Measurements from ENCODE around the gene LDHB.
"Not testable (repeated sequence)": the region's sequence is repeated elsewhere in the genome, so short reads cannot be mapped to it uniquely, and the experiment has no call there.

LDHB gene

DNA sequence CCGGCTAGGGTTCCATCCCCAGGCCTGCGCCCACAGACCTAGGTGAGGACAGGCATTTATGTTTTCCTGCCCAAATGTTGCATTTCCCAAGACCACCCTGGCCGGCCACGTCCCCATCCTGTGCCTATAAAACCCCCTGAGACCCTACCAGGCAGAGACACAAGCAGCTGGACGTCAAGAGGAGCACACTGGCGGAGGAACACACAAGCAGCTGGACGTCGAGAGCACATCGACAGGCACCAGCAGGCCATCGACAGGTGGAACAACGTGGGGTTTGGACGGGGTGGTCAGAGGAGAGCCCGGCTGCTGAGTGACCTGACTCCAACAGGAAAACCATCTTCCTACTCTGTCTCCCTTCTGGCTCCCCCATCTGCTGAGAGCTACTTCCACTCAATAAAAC, 19.6 kb upstream of the LDHB start:
- TF ChIP-seq, protein P1, sequence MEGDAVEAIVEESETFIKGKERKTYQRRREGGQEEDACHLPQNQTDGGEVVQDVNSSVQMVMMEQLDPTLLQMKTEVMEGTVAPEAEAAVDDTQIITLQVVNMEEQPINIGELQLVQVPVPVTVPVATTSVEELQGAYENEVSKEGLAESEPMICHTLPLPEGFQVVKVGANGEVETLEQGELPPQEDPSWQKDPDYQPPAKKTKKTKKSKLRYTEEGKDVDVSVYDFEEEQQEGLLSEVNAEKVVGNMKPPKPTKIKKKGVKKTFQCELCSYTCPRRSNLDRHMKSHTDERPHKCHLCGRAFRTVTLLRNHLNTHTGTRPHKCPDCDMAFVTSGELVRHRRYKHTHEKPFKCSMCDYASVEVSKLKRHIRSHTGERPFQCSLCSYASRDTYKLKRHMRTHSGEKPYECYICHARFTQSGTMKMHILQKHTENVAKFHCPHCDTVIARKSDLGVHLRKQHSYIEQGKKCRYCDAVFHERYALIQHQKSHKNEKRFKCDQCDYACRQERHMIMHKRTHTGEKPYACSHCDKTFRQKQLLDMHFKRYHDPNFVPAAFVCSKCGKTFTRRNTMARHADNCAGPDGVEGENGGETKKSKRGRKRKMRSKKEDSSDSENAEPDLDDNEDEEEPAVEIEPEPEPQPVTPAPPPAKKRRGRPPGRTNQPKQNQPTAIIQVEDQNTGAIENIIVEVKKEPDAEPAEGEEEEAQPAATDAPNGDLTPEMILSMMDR (IDR thresholded peaks at IDR 0.05; ENCODE audit: low read depth, low read length, missing control alignments) = no peak
- H3K4me3 ChIP-seq (replicated peaks; ENCODE audit: low read depth, low read length) = no peak overlapping the region
- DNase-seq (ENCODE audit: extremely low read depth, low read depth) = no peak

DNA sequence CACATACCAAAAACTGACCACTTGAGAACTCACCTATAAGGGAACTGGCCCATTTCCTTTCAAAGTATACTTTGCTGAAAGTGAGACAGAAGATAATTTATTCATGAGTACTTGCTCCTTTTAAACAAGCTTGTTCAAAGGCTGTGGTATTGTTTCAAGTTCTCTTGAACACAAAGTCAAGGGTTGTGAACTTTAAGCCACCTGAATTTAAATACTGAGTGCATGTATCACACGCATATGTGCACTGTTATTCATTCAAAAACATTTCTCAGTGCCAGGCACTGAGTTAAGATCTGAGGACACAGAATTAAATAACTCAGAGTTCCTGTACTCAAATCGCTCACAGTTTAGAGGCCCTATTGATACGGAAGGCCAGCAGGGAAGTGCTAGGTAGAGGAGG, 19.1 kb upstream of the LDHB start:
- no peak for DNase-seq (ENCODE audit: extremely low read depth, low read depth)
- no peak overlapping the region for H3K4me3 ChIP-seq (replicated peaks; ENCODE audit: low read depth, low read length)
- TF ChIP-seq, protein P1 (IDR thresholded peaks at IDR 0.05; ENCODE audit: low read depth, low read length, missing control alignments) = no peak

DNA sequence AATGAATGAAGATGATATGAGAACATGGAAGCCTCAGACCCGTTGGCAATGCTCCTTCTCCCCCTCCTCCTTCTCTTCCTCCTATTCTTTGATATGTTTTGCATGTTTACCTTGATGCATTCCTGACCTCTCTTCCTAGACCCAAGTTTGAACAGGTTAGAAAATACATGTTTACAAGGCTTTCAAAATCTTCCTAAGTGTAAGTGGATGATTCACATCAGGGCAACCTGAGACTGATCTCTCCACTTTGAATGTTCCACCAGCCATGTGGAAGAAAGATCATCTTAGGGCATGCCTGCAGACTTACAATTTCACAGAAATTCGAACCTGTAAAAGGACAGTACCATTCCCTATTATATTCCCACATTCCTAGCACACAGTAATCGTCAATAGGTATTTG, 18.0 kb upstream of the LDHB start:
- H3K4me3 ChIP-seq (replicated peaks; ENCODE audit: low read depth, low read length) = no peak overlapping the region
- TF ChIP-seq, protein P1 (IDR thresholded peaks at IDR 0.05; ENCODE audit: low read depth, low read length, missing control alignments) = no peak
- no peak for DNase-seq (ENCODE audit: extremely low read depth, low read depth)

DNA sequence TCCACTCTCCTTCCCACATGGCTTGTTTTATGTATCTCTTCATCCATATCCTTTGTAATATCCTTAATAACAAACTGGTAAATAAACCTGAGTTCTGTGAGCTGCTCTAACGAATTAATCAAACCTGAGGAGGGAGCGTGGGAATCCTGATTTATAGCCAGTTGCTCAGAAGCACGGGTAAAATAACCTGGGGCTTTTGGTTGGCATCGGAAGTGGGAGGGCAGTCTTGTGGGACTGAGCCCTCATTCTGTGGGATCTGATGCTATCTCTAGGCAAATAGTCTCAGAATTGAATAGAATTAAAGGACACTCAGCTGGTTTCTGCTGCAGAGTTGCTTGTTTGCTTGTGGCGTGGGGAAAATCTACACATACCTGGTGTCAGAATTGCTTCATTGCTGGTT, 17.5 kb upstream of the LDHB start:
- TF ChIP-seq, protein P1 (IDR thresholded peaks at IDR 0.05; ENCODE audit: low read depth, low read length, missing control alignments) = no peak
- H3K4me3 ChIP-seq (replicated peaks; ENCODE audit: low read depth, low read length) = no peak overlapping the region
- no peak for DNase-seq (ENCODE audit: extremely low read depth, low read depth)

DNA sequence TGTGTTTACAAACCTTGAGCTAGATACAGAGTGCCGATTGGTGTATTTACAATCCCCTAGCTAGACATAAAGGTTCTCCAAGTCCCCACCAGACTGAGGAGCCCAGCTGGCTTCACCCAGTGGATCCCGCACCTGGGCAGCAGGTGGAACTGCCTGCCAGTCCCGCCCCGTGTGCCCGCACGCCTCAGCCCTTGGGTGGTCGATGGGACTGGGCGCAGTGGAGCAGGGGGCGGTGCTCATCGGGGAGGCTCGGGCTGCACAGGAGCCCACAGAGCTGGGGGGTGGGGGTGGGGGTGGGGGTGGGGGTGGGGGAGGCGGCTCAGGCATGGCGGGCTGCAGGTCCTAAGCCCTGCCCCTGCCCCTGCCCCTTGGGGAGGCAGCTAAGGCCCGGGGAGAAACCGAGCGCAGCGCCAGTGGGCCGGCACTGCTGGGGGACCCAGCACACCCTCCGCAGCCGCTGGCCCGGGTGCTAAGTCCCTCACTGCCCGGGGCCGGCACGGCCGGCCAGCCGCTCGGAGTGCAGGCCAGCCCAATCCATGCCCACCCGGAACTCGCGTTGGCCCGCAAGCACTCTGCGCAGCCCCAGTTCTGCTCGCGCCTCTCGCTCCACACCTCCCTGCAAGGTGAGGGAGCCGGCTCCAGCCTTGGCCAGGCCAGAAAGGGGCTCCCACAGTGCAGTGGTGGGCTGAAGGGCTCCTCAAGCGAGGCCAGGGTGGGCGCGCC, 16.3 kb upstream of the LDHB start:
- DNase-seq (ENCODE audit: extremely low read depth, low read depth); H3K4me3 ChIP-seq (replicated peaks; ENCODE audit: low read depth, low read length): not testable (repeated sequence)

DNA sequence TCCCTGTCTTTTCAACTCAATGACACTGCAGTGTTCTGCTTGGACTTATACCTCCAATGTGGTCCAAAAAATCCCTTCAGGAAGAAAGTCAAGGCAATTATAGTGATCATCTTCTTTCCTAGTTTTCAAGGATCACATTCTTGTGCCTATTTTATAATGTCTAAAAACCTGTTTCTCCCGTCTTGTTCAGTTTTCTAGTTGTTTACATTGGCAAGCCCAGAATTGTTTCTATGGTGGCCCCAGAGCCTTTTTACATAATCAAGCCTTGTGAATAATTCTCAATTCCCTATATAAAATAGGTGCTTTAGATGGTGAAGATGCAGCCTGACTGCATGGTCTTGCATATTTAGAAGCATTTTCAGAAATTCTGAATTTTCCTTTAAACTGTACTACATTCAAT, 14.5 kb upstream of the LDHB start:
- DNase-seq (ENCODE audit: extremely low read depth, low read depth) = no peak
- TF ChIP-seq, protein P1 (IDR thresholded peaks at IDR 0.05; ENCODE audit: low read depth, low read length, missing control alignments) = no peak
- H3K4me3 ChIP-seq (replicated peaks; ENCODE audit: low read depth, low read length) = no peak overlapping the region

DNA sequence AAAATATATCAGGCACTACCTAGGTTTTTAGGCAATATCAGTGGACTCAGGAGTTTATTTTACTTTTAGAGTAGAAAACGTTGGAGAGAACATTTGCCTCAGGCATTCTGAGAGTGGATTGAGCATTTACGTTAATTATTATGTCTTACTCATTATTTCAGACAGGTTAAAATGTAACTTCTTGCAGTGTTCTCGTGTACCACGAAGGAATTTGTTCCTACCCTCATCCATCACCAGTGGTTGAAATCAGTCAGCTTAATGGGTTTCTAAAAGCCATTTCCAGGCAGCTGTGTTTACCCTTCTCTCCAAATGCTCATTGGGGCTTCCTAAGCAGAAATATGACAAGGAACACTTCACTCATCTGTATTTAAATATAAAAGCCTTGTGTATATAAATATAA, 9.1 kb upstream of the LDHB start:
- no peak for DNase-seq (ENCODE audit: extremely low read depth, low read depth)
- no peak overlapping the region for H3K4me3 ChIP-seq (replicated peaks; ENCODE audit: low read depth, low read length)
- TF ChIP-seq, protein P1 (IDR thresholded peaks at IDR 0.05; ENCODE audit: low read depth, low read length, missing control alignments) = no peak
